Retina (tissue), 1 donor: ENCODE results near the gene AP2A2.

Source experiments
- DNase-seq: peaks from one replicate; pipeline ENCODE4 v3.0.0-alpha.2; 2016

Gene AP2A2

DNA sequence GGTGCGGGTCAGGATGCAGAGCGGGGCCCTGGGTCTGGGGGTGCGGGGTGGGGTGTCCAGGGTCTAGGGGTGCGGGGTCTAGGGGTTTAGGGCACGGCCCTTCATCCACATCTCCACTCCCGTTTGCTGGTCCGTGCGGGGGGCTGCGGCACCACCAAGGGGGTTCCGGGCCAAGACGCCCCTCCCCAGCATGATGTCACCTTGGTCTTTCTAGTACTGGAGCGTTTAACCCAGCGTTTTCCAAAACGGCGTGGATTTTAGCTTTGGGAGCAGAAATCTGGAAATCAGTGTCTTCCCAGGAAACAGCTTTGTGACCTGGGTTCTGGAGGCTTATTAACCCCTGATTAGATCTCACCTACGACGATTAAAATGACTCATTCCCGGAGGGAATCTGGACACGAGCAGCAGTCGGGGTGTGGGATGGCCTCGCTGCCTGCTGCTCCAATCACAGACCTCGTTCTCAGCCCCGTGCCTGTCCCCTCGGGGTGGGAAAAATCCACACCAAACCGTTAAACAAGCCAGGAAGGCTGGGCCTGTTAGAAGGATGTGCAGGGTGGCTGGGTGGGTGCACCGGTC is 759 bp downstream of the AP2A2 start:
- DNase-seq = peak; percentile 72

DNA sequence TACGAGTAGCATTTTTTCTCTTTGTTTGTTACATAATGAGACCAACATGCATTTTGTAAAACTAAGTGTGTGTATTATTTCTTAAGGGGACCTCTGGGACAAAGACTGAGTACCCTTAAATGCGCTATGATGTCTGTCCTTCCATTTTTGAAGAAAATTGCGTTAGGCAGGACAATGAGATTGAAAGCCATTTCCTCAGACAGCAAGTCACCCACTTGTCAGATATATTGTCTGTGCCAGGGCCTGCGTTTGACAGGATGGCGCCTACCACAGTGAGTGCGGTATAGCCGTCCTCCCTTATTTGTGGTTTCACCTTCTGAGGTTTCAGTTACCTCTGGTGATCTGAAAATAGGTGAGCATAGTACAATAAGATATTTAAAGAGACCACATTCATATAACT is 2.2 kb downstream of the AP2A2 start:
- DNase-seq = no peak

DNA sequence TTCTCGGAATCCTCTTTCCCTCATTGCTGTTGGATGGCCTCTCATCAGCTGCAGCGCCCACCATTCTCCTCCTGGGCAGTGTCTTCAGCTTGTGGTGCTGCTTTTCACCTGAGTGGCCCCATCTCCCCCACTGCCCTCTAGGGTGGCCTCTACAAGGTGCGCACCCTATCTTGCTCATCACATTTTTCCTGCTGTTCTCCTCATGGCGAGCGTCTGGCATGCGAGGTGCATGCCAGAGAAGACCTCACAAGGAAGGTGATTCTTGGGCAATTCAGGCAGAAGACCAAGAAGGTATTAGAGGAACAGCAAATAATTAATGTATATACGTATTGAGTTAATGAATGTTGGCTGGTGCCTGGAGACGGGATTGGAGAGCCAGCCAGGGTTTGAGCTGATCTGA is 3.1 kb downstream of the AP2A2 start:
- DNase-seq = no peak

DNA sequence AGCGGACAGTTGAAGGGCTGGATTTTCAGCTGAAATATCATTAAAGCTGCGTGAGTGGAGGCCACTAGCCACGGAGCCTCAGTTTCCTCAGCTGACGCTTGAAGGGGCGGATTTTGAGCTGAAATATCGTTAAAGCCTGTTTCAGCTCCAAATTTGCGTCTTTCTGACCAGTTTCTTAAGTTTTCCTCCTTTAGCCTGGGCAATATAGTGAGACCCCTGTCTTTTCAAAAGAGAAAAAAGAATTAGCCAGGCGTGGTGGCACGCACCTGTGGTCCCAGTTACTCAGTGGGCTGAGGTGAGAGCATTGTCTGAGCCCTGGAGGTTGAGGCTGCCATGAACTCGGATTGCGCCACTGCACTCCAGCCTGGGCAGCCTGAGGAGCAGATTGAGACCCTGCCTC is 3.7 kb downstream of the AP2A2 start:
- no peak for DNase-seq

DNA sequence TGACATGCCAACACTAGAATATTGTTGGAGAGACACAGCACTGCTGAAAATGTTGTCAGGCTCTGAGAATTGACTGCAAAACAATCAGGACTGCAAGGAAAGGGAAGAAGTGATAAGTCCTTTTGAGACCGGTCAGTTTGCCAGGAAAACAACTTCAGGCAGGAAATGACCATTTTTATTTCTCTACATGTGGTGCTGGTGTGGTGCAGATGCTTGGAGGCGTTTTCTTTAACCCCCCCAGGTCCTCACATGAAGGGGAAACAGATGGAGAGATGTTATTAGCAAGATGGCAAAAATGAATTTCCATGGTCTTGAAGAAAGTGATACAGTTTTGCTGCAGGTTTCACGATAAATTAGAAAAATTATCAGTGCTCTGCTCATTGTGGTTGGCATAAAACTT is 5.7 kb downstream of the AP2A2 start:
- DNase-seq = no peak

DNA sequence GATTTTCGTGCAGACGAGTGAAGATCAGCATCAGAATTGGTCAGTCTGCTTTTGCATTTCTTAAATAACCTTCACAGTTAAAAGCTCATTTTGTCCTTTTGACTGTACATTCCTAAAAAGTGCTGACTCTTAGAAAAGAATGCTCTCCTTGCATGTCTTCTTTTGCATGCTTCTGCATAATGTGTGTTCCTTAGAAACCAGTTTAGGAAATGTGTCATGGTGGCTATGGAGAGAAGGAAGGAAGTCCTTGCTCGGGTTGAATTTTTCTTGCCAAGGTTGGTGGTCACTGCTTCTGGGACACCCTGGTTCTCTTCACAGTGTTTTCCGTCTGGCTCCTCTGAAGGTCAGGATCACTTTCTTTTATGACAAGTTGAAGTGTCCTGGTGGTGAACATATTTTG is 6.8 kb downstream of the AP2A2 start:
- DNase-seq = no peak

DNA sequence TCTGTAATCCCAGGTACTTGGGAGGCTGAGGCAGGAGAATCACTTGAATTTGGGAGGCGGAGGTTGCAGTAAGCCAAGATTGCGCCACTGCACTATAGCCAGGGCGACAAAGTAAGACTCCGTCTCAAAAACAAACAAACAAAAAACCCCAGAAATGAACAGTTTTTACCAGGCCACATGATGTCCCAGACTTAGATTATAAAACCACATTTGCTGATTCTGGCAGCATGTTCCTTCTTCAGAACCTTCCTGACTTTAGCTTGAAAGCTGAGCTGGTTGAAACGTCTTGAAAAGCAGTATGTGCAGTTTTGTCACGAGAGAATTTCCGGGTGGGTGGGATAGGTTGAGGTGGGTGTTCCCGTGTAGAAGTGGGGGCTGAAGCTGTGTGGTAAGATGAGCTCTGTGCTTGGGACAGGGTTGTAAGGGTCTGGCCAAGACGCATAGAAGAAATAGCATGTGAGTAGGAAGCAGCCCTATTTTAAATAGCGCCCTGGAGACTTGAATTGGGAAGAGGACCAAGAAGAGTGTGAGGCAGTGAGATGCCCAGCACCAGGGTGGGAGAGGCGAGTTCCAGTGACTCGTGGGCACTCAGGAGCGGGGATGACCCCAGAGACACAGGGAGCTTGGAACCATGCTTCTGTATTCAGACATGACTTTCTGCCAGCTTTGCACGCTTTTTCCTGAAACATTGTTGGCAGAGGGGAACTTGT is 7.6 kb downstream of the AP2A2 start:
- no peak for DNase-seq

DNA sequence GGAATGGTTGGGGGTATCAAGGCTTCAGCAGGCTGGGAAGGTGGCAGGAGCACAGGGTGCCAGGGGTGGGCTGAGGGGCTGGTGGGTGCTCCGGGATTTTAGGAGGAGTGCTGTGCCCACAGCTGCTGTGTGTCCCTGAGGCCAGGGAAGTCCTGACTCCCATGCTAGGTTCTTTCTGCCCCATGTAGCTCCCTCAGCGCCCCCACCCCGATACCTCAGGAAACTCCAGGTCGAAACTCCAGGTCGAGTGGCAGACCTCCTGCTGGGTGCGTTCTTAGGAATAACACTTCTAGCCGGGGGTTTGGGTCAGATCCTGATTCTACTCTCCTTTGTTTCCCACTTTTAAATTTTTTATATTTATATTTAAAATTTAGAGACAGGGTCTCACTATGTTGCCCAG is 8.3 kb downstream of the AP2A2 start:
- DNase-seq = no peak

DNA sequence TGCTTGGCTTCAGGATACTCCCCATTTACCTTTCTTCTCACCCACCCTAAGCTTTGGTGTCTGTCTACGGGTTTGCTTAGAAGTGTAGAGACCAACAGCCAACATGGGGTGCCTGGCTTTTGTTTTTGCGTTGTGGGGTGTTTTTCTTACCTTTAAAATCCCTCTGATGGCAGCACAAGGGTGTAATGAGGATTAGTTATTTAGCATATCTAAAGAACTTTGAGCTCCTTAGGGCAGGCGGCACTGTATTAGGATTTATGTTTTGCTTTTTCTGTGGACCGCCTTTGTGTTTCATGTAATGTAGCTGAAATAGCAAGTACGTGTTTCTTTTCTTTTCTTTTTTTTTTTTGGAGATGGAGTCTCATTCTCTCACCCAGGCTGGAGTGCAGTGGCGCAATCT is 8.9 kb downstream of the AP2A2 start:
- DNase-seq = no peak

DNA sequence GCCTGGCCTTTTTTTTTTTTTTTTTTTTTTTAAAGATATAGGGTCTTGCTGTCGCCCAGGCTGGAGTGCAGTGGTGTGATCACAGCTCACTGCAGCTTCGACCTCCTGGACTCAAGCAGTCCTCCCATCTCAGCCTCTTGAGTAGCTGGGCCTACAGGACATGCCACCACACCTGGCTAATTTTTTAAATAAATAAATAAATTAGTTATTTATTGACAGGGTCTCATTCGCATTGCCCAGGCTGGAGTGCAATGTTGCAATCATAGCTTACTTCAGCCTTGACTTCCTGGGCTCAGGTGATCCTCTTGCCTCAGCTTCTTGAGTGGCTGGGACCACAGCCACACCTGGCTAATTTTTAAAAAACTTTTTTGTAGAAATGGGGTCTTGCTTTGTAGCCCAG is 10.5 kb downstream of the AP2A2 start:
- DNase-seq = no peak

DNA sequence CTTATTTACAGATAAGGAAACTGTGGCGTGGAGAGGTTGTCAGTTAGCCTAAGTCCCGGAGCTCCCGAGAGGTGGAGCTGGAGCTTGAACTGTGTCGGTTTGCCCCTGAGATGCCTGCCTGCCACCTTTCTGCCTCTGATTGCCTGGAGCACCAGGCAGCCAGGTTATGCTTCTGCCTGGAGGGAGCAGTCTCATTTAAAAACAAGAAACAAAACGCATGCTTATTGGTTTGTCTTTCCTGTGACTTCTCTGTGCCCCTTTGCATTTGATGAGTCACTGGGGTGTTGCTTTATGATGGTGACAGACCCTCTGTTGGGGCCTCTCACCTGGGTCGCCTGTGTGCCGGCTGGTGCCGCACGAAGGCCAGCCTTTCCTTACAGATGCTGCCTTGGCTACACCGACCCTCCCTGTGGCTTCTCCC is 12.2 kb downstream of the AP2A2 start:
- DNase-seq = no peak

DNA sequence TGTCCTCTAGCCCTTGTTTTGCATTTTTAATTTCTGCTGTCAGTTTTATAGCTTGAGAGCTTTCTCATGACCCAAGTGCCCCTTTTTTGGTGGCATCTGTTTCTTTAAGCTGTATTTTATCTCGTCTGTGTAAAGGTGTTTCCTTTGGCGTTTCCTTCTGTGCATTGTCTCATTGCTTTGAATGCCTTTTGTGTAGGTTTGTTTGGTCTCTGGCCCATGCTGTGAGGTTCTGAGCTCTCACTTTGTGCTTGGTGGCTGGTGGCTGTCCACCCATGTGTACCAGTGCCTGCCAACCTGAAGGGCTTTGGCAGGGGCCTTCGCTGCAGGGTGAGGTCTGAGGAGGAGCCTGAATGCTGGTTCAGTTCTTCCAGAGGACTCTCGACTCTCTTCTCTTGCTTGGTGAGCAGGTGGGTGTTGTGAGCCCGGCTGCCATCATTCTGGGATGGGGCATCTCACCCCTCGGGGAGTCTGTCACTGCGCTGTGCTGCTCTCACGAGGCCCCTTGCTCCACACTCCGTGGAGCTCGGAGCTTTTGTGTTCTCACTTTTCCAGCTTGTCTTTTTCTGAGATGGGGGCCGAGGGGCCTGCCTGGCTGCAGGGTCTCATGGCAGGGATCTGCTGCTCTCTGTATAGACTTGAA is 14.9 kb downstream of the AP2A2 start:
- DNase-seq = peak; percentile 27

DNA sequence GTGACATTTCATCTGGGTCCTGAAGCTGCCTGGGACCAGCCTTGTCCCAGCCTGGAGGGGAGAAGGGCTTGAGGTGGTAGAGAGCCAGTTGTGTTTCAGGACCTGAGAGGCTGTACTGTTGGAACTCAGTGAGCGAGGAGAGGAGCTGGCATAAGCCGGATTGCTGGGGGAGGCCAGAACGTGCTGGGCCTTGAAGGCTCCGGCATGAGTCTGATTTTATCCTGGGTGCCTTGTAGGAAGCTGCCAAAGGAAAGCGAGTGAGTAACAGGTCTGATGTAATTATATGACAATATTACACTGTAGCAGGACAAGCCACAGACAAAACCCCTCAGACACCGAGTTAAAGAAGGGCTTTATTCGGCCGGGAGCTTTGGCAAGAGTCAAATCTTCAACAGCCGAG is 17.2 kb downstream of the AP2A2 start:
- DNase-seq = no peak

DNA sequence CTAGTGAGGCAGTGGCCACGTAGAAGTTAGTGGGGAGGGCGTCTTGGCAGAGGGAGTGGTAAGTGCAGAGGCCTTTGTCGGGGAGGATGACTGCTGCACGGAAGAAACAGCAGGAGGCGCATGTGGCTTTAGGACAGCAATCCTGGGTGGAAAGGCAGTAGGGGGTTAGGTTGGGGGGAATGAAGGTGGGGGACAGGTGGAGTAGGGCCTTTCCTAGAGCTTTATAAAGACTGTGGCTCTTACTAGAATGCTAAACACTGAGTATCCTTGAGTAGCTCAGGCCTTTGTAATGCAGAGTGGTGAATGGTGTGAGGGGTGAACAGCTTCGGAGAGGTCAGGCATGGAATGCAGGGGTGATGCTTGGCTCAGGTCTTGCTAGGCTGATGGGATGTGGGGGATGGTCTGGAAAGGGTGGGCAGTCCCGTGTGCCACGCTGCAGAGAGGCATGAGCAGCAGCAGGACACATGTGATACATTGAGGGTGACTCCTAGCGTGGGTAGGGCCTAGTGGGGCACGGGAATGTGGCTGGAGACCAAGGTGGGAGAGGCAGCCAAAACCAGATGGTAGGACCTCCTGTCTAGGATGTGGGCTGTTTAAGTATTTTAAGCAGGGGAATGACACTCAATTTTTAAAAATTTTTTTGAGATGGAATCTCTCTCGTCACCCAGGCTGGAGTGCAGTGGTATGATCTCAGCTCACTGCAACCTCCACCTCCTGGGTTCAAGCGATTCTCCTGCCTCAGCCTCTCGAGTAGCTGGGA is 19.2 kb downstream of the AP2A2 start:
- peak; percentile 27 for DNase-seq

DNA sequence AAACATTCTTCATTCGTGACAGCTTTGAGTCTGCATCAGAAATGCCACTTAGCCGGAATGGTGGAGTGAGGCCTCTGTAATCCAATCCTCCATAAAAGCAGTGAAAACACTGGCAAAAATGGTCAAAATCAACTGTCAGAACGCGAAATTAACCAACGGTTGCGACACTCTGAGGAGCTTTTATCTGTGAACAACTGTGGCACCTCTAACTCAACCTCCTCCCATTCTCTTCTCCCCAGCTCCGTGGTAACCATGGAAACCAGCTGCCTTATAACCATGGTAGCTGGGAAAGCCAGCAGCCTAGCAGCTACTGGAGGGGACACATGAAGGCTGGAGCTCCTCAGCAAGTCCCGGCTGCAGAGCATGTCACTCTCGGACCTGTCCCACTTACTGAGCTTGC is 20.3 kb downstream of the AP2A2 start:
- DNase-seq = peak; percentile 63

DNA sequence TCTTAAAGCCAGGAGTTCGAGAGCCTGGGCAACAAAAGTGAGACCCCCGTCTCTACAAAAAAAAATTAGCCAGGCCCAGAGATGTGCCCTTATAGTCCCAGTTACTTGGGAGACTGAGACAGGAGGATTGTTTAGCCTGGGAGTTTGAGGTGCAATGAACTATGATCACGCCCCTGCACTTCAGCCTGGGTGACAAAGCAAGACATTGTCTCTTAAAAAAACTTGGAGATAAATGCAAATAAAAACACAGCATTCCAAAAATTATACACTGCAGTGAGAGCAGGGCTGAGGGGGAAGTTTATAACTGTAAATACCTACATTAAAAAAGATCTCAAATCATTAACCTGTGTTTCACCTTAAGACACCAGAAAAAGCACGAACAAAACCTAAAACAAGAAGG is 22.1 kb downstream of the AP2A2 start:
- DNase-seq = no peak

DNA sequence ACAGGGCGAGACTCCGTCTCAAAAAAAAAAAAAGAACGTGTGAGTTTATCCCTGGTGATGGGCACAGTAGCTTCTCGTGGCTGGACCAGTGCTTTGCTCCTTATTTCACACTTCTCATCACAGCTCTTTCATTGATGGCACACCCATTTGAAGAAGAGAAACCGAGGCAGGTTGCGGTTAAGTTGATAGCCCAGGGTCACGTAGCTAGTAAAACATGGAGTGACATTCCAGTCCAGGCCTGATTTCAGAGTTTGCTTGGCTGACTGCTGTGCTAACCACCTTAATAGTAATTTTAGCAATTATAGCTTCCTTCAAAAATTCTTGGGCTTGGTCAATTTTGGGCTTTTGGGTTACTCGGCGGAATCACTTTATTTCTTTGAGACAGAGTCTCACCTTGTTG is 25.8 kb downstream of the AP2A2 start:
- no peak for DNase-seq

DNA sequence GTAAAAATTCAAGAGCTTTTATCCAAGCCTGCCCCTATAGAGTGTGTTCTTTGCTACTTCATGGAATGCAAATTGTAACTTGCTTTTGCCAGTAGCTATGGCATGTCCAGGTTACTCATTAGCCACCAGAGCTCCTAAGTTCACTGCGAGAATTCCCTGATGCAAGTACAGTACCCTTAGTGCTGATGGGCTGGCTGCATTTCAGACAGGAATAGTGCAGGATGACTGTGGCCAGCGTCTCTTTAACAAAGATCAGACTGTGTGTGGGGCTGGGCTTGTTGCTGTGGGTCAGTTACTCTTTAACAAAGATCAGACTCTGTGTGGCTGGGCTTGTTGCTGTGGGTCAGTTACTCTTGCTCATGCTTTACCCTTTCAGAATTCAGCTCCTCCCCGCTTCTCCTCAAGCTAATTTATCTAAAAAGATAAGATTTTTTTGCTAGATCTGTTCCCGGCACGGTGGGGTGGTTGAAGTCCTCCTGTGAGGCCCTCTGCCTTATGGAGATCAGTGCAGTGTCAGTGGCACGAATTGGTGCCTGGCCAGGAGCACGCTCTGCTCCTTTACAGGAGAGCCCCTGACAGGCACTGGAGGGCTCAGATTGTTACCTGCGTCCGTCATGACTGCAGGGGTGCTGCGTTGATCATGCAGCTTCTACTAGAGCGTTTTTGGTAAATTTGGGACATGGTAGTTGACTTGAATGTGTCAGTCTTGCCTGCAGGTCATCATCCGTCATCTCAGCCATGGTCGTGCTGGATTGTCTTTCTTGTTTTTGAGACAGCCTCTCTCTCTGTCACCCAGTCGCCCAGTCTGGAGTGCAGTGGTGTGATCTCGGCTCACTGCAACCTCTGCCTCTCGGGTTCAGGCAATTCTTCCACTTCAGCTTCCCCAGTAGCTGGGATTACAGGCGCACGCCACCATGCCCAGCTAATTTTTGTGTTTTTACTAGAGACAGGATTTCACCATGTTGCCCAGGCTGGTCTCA is 27.0 kb downstream of the AP2A2 start:
- no peak for DNase-seq

DNA sequence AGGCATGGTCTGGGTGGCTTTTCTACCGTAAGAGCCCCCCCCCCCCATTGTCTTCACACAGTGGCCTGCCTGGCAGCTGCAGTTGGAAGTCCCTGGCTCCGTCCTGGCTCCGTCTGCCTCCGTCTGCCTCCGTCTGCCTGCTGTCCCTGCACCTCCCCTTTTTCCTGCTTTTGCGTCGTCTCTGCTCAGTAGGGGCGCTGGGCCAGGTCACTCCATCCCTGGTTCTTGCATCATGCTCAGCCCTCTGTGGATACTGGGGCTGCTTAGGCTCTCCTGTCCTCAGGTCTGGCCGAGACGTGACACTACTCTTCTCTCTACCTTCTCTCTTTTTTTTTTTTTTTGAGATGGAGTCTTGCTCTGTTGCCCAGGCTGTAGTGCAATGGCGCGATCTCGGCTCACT is 27.8 kb downstream of the AP2A2 start:
- no peak for DNase-seq

DNA sequence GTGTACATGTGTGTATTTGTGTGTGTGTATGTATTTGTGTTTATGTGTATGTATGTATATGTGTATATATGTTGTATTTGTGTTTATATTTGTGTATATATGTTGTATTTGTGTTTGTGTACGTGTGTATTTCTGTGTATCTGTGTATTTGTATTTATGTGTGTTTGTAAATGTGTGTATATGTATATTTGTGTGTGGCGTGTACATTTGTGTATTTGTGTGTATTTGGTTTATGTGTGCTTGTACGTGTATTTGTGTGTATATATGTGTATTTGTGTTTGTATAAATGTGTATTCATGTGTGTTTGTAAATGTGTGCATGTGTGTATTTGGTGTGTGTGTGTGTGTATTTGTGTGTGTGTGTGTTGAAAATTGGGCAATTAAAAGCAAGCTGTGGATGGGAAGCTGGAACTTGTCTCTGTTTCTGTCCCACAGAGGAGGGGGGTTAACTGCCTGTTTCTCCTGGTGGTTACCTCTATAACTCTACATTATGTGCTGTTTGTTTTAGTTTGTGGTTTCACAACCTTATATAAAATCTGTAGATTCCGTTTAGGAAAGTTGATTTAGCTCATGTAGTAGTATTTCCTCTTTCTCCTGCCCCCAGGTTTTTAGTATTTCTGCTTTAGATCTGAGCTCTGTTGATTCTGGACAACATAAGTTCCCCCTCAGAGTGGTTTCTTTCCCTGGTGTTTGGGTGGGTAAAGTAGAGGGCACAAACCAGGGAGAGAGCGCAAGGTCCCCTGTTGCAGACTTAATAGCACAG is 28.9 kb downstream of the AP2A2 start:
- no peak for DNase-seq

DNA sequence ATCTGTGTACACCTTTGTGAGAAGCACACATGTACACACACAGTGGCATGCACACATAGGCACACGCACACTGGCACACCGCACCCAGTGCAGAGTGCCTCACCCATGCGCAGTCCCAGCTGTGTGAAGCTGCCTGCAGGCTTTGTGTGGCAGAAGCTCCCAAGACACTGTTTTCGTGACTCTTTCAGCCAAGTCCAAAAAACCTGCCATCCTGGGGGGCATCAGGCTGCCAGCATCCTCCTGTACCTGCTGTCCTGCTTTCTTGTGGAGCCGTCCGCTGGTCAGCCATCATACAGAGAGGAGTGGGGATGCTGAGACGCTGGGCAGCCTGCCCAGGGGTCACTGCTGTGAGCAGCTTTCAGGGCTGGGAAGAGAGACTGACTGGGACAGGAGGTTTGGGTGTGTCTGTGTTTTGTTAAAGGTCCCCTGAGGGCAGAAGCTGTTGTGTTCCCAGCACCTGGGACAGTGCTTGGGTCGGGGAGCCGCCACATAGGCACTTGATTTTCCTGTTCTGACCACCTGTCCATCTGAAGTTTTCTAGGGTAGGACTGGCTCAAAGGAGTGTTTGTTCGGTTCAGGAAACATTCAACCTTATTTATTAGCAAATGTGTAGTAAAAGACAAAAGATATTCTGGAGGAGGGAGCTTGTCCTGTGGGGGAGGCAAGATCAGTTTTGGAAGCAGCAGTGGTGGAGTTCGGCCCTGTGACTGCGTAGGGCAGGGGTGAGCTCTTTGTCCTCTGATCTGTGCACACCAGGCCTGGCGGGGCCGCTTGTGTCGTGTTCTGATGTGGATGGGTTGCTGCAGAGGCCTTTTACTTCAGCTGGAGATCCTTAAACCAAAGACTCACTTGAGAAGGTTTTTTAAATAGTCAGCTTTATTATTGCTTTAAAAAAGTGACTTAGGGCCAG is 29.7 kb downstream of the AP2A2 start:
- no peak for DNase-seq
